ENCODE results near the gene CSTA. TPM values are rescaled to one million over a fixed set of nuclear protein-coding genes. Genes with fewer than 3 reads are reported as not detected.

CSTA gene
- total and polyA plus RNA-seq, 2 of the 8 experiments (the other 6 are each of a cell fraction or from before 2014, with no cell fraction given): not detected

DNA sequence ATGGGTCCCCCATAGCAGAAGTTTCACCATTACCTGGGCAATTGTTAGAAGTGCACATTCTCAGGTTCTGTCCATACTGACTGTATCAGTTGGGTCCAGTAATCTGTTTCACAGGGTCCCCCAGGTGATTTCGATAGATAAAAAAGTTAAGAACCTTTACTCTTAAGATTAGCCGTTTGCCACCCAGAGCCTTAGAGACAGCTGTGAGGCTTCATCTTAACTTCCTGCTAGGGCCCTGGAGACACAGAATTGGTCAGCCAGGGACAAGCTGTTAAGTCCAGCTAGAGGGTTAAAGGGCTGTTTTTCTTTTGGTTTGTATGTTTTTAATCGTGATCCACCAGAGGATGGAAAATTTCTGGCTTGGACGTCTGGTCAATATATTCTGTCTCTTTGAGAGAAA is 65.6 kb downstream of the CSTA start:
- no peaks in the 10 kb centered on the region for H3K27me3 ChIP-seq (replicated peaks in 1 of 4; ENCODE audit: control insufficient read depth in 3 of 4, extremely low read depth in 1 of 4, insufficient read depth in 3 of 4, low read length in 3 of 4)
- no peaks in the 10 kb centered on the region for H3K4me1 ChIP-seq (replicated peaks in 1 of 4; ENCODE audit: control insufficient read depth in 3 of 4, insufficient read depth in 4 of 4, low read length in 3 of 4)
- H2AK5ac ChIP-seq (ENCODE audit: low read depth, low read length): no peak overlapping the region
- FAIRE-seq: no peak
- no peak overlapping the region for H3K56ac ChIP-seq (replicated peaks; ENCODE audit: insufficient read length, low read depth, low read length)
- H3K4ac ChIP-seq (replicated peaks; ENCODE audit: insufficient read length, low read depth, low read length): no peak overlapping the region
- H2AFZ ChIP-seq (ENCODE audit: low read length): no peak overlapping the region
- POLR2A ChIA-PET (ENCODE audit: partially characterized antibody): interaction anchor here (0.6 kb wide), 1 partner anchor 837 kb away, joined by 4 read pairs; no protein-coding TSS in a partner anchor
- no peak overlapping the region for H4K5ac ChIP-seq (ENCODE audit: insufficient read length, low read depth, low read length)
- DNase-seq (ENCODE audit: low read depth in 1 of 2, low spot score in 2 of 2): no peak
- no peak overlapping the region for H2BK5ac ChIP-seq (ENCODE audit: low read depth, low read length)
- peaks cover 0 to 6% (median 0%) of the 10 kb centered on the region in 4 experiments; a peak in 3 of 8 replicates for H3K36me3 ChIP-seq (ENCODE audit: control insufficient read depth in 2 of 4, insufficient read depth in 4 of 4, low read length in 3 of 4)
- no peaks in the 10 kb centered on the region for H3K9me3 ChIP-seq (ENCODE audit: insufficient read depth in 2 of 2, low read depth in 1 of 2, low read length in 1 of 2)
- peaks cover 2% of the 10 kb centered on the region; the same call in 1 of the 2 replicates for H3K79me1 ChIP-seq (ENCODE audit: low read depth, low read length)
- H2BK15ac ChIP-seq (ENCODE audit: low read length): no peak overlapping the region
- H2BK20ac ChIP-seq (ENCODE audit: low read length): no peak overlapping the region
- no peak overlapping the region for H3K14ac ChIP-seq (ENCODE audit: insufficient read length)
- no peak overlapping the region for H3K18ac ChIP-seq (ENCODE audit: extremely low read depth, low read length)
- H3K23me2 ChIP-seq (ENCODE audit: low read depth, low read length): no peaks in the 10 kb centered on the region
- H3K4me2 ChIP-seq (ENCODE audit: insufficient read depth in 1 of 2, low read depth in 2 of 2, low read length in 2 of 2): no peak overlapping the region
- H3K27ac ChIP-seq (ENCODE audit: low read depth, low read length): no peak overlapping the region
- WGBS, 2 experiments (ENCODE audit: extremely low coverage in 1 of 2, insufficient coverage in 1 of 2, insufficient read length in 1 of 2, insufficient replicate concordance in 2 of 2, low coverage in 1 of 2, low lambda C conversion rate in 2 of 2, missing lambda C conversion rate in 1 of 2): 94% methylated on average over 4 of the region's 4 CpGs; no CpG with 5 or more reads in 1 of the 2 experiments
- no peak overlapping the region for H4K91ac ChIP-seq (replicated peaks; ENCODE audit: insufficient read length, low read length)
- H3K79me2 ChIP-seq (ENCODE audit: control insufficient read depth in 1 of 2, insufficient read depth in 2 of 2, low read length in 2 of 2): peaks cover 0 to 26% of the 10 kb centered on the region in 2 experiments; a peak in 2 of 4 replicates
- no peak overlapping the region for H3K4me3 ChIP-seq (ENCODE audit: extremely low read depth in 1 of 4, insufficient read depth in 2 of 4, low read depth in 3 of 4, low read length in 4 of 4)
- no peak overlapping the region for H3K23ac ChIP-seq (ENCODE audit: insufficient read length)
- H4K20me1 ChIP-seq (replicated peaks in 1 of 2; ENCODE audit: control insufficient read depth in 1 of 2, insufficient read depth in 2 of 2, low read length in 2 of 2): peaks cover 0 to 2% of the 10 kb centered on the region in 2 experiments
- H2BK120ac ChIP-seq (replicated peaks; ENCODE audit: low read depth, low read length): no peak overlapping the region
- no peak overlapping the region for H2BK12ac ChIP-seq (ENCODE audit: low read depth, low read length)
- CTCF ChIA-PET (ENCODE audit: partially characterized antibody): interaction anchor here (0.8 to 6.0 kb wide), 6 partner anchors 8 to 322 kb away, joined by 3 to 44 read pairs (median 6); partner anchors contain the start of genes PARP14 and WDR5B
- H3K9ac ChIP-seq (replicated peaks in 1 of 4; ENCODE audit: extremely low read depth in 1 of 4, low read depth in 3 of 4, low read length in 3 of 4): no peak overlapping the region
- H4K8ac ChIP-seq (ENCODE audit: extremely low read depth, insufficient read depth, low read length): no peak overlapping the region
- TF ChIP-seq EZH2 (IDR thresholded peaks at IDR 0.05; ENCODE audit: low read depth, low read length, severe bottlenecking) (no peak), ASH2L (IDR thresholded peaks at IDR 0.05; ENCODE audit: low read length) (no peak), JUND (IDR thresholded peaks at IDR 0.05; ENCODE audit: low read length) (no peak), RXRA (IDR thresholded peaks at IDR 0.05; ENCODE audit: insufficient read depth, low read depth, low read length) (no peak), TCF12 (IDR thresholded peaks at IDR 0.05; ENCODE audit: low read depth, low read length) (no peak), EP300 (IDR thresholded peaks at IDR 0.05; ENCODE audit: borderline replicate concordance in 1 of 2, low read depth in 2 of 2, low read length in 2 of 2) (no peak), CBX8 (IDR thresholded peaks at IDR 0.05; ENCODE audit: borderline replicate concordance, low read depth, low read length) (no peak), CBX5 (IDR thresholded peaks at IDR 0.05; ENCODE audit: low read depth, low read length) (no peak), NRF1 (IDR thresholded peaks at IDR 0.05; ENCODE audit: low read depth, low read length) (no peak), EGR1 (IDR thresholded peaks at IDR 0.05; ENCODE audit: borderline replicate concordance, low read depth, low read length) (no peak), POLR2A (IDR thresholded peaks at IDR 0.05; ENCODE audit: control extremely low read depth in 1 of 2, low read depth in 2 of 2, low read length in 2 of 2) (no peak), RAD21 (IDR thresholded peaks at IDR 0.05 in 1 of 2, conservative IDR thresholded peaks at IDR 0.05 in 1 of 2; ENCODE audit: low read depth in 2 of 2, low read length in 2 of 2) (no peak)
- TF ChIP-seq, protein P1, sequence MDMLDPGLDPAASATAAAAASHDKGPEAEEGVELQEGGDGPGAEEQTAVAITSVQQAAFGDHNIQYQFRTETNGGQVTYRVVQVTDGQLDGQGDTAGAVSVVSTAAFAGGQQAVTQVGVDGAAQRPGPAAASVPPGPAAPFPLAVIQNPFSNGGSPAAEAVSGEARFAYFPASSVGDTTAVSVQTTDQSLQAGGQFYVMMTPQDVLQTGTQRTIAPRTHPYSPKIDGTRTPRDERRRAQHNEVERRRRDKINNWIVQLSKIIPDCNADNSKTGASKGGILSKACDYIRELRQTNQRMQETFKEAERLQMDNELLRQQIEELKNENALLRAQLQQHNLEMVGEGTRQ (IDR thresholded peaks at IDR 0.05; ENCODE audit: low read length): no peak

All from H1 (cell line).